Prostate gland (tissue), 2 donors: ENCODE measurements around the gene ZBTB2. TPM values are rescaled to one million over a fixed set of nuclear protein-coding genes. Genes with fewer than 3 reads are reported as not detected.
"Not testable (repeated sequence)": the region's sequence is repeated elsewhere in the genome, so short reads cannot be mapped to it uniquely, and the experiment has no call there.

ENCODE experiments used
- DNase-seq: peaks from one replicate; pipeline ENCODE4 v3.0.0-alpha.2; 2019; ENCODE audit warnings: low spot score
- H3K27ac ChIP-seq, 2 donors: fragments of 200-600 bp; sonication (generic); 2 replicates each; pipeline ENCODE4 v1.5.1; 2017 to 2019
- H3K27me3 ChIP-seq: fragments of 200-600 bp; sonication (generic); replicated peaks from 2 replicates; pipeline ENCODE4 v1.5.1; 2019; ENCODE audit not compliant: insufficient read depth
- H3K36me3 ChIP-seq, 2 donors: fragments of 200-600 bp; sonication (generic); 1 replicate in 1 of 2; 2 replicates in 1 of 2; pipeline versions ENCODE4 v1.5.1 to v1.8.1; 2017 to 2019
- H3K4me1 ChIP-seq: fragments of 200-600 bp; sonication (generic); replicated peaks from 2 replicates; pipeline ENCODE4 v1.5.1; 2019
- H3K4me3 ChIP-seq, 2 donors: fragments of 200-600 bp; sonication (generic); 2 replicates each; pipeline ENCODE4 v1.5.1; 2017 to 2019
- H3K9me3 ChIP-seq: fragments of 200-600 bp; sonication (generic); 2 replicates; pipeline ENCODE4 v1.5.1; 2017
- POLR2A ChIP-seq: fragments of 450-650 bp; IDR thresholded peaks from one replicate; pipeline ENCODE4 v1.6.1; 2016; ENCODE audit warnings: antibody characterized with exemption, mild to moderate bottlenecking
- POLR2AphosphoS5 ChIP-seq: sonication (generic); formaldehyde crosslinking; IDR thresholded peaks from one replicate; pipeline ENCODE4 v1.6.1; 2017; ENCODE audit warnings: antibody characterized with exemption
- WGBS: methylation state at CpG from one replicate; pipeline ENCODE4 v1.1.5; 2018; 5-methylcytosine and 5-hydroxymethylcytosine counted together
- intact Hi-C: fragments of 100-400 bp; cut with DNase I; formaldehyde crosslinking; loops from one replicate; pipeline ENCODE4 v1.14.2; 2022
- total RNA-seq, 2 donors: library from RNA; depleted of rRNA; stranded (reverse); fragments of >200 nt; gene quantifications; one replicate each; pipeline ENCODE4 v1.1.0, GENCODE V29; 2016
- TF ChIP-seq, protein P1 (sequence below), 4 experiments: fragments of 200-600 bp in 2 of 4; fragments of 450-650 bp in 2 of 4; sonication (generic) in 2 of 4; IDR thresholded peaks; 1 replicate in 3 of 4; 2 replicates in 1 of 4; pipeline ENCODE4 v1.5.1; 2016 to 2019; ENCODE audit warnings: antibody characterized with exemption in 4 of 4, mild to moderate bottlenecking in 2 of 4, moderate library complexity in 2 of 4

ZBTB2 gene
- total RNA-seq, 2 donors from 2014 or later = 8.1 to 13.6 TPM

DNA sequence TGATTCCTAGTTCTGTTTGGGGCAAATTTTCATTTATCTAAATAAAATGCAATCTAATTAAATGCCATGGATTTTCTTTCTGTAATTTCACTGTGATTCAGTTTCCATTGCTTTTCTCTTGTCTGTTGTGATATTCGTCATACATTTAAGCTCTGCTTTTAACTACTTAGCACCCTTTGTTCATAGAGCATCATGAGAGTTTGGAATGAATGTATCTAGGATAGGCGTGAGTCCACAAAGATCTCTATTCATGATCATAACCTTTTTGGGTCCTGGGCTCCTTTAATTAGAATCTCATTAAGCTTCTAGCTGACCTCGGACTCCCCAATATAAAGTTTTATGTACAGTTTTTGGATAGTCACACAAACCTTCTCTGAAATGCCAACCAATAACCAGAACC lies 32.9 kb downstream of the ZBTB2 start:
- Histone ChIP-seq H3K36me3 (no peaks in the 10 kb centered on the region), H3K27ac (no peak overlapping the region), H3K9me3 (no peaks in the 10 kb centered on the region), H3K27me3 (no peaks in the 10 kb centered on the region), H3K4me1 (no peaks in the 10 kb centered on the region), H3K4me3 (no peak overlapping the region)
- intact Hi-C loops = no loop called here
- no peak for TF ChIP-seq POLR2A
- TF ChIP-seq POLR2AphosphoS5 = no peak
- TF ChIP-seq, protein P1, sequence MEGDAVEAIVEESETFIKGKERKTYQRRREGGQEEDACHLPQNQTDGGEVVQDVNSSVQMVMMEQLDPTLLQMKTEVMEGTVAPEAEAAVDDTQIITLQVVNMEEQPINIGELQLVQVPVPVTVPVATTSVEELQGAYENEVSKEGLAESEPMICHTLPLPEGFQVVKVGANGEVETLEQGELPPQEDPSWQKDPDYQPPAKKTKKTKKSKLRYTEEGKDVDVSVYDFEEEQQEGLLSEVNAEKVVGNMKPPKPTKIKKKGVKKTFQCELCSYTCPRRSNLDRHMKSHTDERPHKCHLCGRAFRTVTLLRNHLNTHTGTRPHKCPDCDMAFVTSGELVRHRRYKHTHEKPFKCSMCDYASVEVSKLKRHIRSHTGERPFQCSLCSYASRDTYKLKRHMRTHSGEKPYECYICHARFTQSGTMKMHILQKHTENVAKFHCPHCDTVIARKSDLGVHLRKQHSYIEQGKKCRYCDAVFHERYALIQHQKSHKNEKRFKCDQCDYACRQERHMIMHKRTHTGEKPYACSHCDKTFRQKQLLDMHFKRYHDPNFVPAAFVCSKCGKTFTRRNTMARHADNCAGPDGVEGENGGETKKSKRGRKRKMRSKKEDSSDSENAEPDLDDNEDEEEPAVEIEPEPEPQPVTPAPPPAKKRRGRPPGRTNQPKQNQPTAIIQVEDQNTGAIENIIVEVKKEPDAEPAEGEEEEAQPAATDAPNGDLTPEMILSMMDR (IDR thresholded peaks at IDR 0.05) = no peak
- 59% methylated on average over 3 of the region's 3 CpGs for WGBS
- DNase-seq = no peak

DNA sequence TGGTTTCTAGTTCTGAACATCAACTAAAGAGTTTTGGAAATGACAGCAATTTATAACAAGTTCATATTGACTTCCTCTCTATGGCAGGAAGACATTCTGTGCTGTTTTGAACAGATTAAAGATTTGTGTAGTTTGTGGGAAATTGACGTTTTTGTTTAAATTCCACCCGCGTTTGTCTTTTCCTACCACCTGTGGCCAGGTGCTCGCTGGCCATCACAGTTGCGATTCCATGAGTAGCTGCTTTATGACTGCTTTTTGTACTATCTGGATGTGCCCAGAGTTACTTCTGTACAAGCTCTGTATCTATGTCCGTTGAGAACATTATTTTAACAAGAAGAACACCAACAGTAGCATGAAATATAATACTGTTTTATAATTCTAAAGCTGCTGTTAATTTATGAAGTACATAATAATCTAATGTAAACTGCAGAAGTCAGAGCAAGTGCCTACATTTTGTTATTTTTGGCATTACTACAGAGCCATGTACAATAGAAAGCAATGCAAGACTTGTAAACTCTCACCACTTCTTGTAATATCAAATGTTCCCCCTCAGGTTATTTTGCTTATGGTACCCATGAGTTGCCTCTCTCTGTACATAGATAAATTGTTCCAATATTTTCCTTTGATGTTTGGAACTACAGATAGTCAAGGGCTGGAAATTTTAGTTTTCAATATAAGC lies 33.5 kb downstream of the ZBTB2 start:
- no peaks in the 10 kb centered on the region for H3K36me3 ChIP-seq
- H3K9me3 ChIP-seq = no peaks in the 10 kb centered on the region
- intact Hi-C loops = no loop called here
- no peaks in the 10 kb centered on the region for H3K27me3 ChIP-seq
- 37% methylated on average over 6 of the region's 6 CpGs for WGBS
- H3K4me1 ChIP-seq = no peaks in the 10 kb centered on the region
- H3K4me3 ChIP-seq = no peak overlapping the region
- DNase-seq = no peak
- no peak overlapping the region for H3K27ac ChIP-seq
- TF ChIP-seq POLR2A (no peak), POLR2AphosphoS5 (no peak)
- TF ChIP-seq, protein P1 (IDR thresholded peaks at IDR 0.05) = no peak

DNA sequence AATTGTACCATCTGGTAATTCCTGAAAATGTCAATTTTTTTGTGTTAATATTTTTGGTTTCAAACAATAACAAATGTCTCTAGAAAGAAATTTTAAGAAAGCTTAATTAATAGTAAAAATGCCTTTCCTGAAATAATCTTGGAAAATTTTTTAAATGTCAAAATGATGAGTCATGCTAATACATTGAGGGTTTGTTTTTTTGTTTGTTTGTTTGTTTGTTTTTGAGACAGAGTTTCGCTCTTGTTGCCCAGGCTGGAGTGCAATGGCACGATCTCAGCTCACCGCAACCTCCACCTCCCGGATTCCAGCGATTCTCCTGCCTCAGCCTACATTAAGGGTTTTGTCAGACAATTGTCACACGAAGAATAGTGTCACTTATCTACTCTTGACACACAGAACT lies 34.4 kb downstream of the ZBTB2 start:
- H3K27ac ChIP-seq, H3K27me3 ChIP-seq, H3K4me1 ChIP-seq, H3K9me3 ChIP-seq, DNase-seq, H3K4me3 ChIP-seq, H3K36me3 ChIP-seq, intact Hi-C loops: not testable (repeated sequence)
- 91% methylated on average over 6 of the region's 6 CpGs for WGBS

DNA sequence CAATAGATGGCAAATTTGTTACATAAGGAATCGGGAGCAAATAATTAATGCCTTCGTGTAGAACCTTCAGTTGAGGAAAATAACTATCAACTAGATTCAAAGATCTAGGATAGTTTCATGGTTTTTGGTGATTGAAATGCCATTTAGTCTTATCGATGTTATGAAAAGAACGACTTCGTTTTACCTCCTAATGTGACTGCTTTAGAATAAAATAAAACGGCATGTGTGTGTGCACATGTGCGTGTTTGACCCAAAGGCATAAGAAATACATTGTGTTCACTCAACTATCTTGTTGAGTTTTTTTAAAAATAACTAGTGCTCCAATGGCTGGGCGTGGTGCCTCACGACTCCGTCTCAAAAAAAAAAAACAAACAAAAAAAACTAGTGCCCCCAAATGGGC lies 37.6 kb downstream of the ZBTB2 start:
- no peaks in the 10 kb centered on the region for H3K36me3 ChIP-seq
- H3K27me3 ChIP-seq = no peaks in the 10 kb centered on the region
- H3K9me3 ChIP-seq = no peaks in the 10 kb centered on the region
- intact Hi-C loops = no loop called here
- DNase-seq = no peak
- no peak for TF ChIP-seq POLR2A
- no peaks in the 10 kb centered on the region for H3K4me1 ChIP-seq
- H3K27ac ChIP-seq = no peak overlapping the region
- H3K4me3 ChIP-seq = no peak overlapping the region
- 93% methylated on average over 10 of the region's 10 CpGs for WGBS

DNA sequence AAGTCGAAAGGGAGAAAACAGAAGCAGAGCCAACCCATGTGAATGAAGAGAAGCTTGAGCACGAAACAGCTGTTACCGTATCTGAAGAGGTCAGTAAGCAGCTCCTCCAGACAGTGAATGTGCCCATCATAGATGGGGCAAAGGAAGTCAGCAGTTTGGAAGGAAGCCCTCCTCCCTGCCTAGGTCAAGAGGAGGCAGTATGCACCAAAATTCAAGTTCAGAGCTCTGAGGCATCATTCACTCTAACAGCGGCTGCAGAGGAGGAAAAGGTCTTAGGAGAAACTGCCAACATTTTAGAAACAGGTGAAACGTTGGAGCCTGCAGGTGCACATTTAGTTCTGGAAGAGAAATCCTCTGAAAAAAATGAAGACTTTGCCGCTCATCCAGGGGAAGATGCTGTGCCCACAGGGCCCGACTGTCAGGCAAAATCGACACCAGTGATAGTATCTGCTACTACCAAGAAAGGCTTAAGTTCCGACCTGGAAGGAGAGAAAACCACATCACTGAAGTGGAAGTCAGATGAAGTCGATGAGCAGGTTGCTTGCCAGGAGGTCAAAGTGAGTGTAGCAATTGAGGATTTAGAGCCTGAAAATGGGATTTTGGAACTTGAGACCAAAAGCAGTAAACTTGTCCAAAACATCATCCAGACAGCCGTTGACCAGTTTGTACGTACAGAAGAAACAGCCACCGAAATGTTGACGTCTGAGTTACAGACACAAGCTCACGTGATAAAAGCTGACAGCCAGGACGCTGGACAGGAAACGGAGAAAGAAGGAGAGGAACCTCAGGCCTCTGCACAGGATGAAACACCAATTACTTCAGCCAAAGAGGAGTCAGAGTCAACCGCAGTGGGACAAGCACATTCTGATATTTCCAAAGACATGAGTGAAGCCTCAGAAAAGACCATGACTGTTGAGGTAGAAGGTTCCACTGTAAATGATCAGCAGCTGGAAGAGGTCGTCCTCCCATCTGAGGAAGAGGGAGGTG lies 38.7 kb downstream of the ZBTB2 start:
- Histone ChIP-seq H3K27ac (no peak overlapping the region), H3K27me3 (no peaks in the 10 kb centered on the region), H3K4me1 (no peaks in the 10 kb centered on the region), H3K36me3 (no peaks in the 10 kb centered on the region), H3K4me3 (no peak overlapping the region), H3K9me3 (no peaks in the 10 kb centered on the region)
- DNase-seq = no peak
- WGBS = 82% methylated on average over 19 of the region's 19 CpGs
- TF ChIP-seq POLR2AphosphoS5 (no peak), POLR2A (no peak)
- TF ChIP-seq, protein P1 (IDR thresholded peaks at IDR 0.05) = no peak
- intact Hi-C loops = no loop called here
